Measurements from ENCODE around the gene PSMC3. TPM values are rescaled to one million over a fixed set of nuclear protein-coding genes. Genes with fewer than 3 reads are reported as not detected.
A peak's percentile ranks its signal among the peaks of the same experiment; 100 is the strongest.

PSMC3 gene
- total RNA-seq, 1 experiment from 2014 or later = 221 TPM

DNA sequence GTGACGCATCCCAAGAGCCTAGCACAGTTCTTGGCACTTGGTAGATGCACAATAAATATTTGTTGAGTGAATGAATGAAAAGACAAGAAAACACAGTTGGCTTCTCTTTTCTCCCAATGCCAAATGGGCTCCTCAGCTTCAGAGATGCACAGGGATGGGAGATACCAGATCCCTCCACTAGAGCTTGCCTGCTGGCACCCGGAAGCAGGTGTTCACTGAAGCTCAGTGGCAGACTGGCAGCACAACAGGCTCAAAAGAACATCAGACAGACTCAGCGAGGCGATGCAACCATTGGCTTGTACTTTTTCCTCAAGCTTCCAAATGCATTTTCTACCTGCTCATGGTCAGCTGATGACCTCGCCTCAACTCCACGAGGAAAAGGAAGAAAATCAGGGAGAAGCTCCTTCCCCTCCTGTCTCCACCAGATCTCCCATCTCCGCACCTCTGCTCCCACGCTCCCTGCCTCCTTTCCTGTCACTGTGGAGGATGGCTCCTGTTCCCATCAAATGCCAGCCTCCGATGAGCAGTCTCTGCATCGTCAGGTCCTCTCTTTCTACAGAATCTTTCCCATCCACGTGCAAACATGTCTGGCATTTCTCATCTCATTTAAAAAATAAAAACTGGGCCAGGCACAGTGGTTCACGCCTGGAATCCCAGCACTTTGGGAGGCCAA, 16.9 kb upstream of the PSMC3 start:
- no peak for DNase-seq (ENCODE audit: low spot score)

DNA sequence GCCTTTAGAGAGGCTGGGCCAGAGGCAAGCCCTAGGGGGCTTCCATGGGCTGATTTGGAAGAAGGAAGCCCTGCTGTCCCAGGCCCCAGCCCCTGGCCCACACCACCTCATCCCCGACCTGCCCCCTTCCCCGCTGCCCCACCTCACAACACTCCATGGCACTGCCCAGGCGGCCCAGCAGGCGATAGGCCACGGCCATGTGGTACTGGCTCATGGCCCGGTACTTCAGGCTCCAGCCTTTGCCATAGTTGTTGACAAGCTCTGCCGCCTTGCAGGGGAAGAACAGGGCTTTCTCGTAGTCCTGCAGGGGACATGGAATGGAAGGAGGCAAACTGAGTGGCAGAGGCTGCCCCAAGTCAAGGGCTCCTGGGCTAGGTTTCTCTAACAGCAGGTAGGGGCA, 16.3 kb upstream of the PSMC3 start:
- no peak for DNase-seq (ENCODE audit: low spot score)

DNA sequence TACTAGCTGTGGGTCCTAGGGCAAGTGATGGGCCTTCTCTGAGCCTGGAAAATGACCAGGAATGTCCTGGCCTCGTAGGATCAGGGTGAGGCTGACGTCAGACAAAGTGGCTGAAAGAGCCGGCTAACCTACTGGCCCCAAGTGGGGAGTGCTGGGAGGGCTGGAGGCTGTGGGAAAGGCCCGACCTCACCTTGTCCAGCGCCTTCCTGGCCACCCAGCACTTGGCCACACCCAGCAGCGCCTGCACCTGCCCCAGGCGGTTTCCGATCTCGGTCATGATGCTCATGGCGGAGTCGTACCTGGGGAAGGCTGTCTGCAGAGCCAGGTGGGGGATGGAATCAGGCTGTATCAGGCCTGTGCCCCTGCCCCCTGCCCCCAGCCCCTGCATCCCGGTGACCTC, 15.2 kb upstream of the PSMC3 start:
- DNase-seq (ENCODE audit: low spot score) = no peak

DNA sequence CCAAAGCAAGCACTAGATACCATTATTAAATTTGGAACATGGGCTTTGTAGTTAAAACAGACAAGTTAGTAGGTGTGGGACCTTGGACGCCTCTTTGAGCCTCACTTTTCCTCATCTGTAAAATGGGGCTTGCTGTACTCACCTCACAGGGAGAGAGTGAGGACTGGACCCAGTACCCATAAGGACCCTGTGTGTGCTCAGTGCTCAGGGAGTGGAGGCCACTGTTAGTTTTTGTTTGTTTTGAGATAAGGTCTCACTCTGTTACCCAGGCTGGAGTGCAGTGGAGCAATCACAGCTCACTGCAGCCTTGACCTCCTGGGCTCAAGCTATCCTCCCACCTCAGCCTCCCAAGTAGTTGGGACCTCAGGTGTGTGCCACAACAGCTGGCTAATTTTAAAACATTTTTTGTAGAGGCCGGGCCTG, 13.8 kb upstream of the PSMC3 start:
- DNase-seq (ENCODE audit: low spot score) = no peak

DNA sequence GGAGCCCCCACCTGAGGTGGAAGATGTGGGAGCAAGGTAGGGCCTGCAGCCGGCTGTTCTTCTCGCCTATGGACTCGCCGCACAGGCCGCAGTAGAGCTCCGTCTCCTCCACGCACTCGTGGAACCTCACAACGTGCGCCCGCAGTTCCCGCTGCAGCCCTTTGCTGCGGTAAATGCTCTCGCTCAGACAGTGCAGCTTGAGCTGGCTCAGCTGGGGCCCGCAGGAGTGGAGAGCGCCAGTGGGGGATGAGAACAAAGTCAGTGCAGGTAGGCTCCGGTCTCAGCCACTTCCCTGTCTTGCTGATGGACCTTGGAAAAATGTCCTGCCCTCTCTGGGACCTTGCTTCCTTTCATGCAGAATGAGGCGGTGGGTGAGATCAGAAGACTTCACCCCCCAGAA, 12.5 kb upstream of the PSMC3 start:
- no peak for DNase-seq (ENCODE audit: low spot score)

DNA sequence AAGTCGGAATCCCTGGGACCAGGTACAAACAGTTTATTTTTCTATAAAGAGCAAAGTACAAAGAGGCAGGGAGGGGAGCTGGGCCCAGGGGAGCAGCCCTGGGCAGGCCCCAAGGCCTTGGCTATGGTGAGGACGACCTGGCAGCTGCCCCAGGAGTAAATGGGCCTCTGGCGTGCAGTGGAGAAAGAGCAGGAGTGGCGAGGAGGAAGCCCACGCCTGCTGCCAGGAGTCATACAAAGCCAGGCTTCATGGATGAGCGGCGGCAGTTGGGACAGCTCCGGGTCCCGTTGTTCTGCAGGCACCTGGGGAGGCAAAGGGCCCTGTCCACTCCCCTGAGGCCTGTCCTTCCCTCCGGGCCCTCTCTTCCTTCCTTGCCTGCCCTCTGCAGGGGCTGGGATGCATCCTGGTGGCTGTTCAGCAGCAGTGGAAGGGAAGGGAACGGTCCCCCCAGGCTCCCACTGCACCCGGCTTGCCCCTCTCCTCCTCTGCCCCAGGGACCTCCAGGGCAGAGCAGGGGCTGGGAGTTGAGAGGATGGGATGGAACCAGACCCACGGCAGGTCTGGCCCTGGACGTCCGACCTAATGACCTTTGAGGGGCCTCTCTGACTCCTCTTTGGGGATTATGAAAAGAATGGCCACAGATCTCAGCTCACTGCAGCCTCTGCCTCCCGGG, 11.6 kb upstream of the PSMC3 start:
- no peak for DNase-seq (ENCODE audit: low spot score)

DNA sequence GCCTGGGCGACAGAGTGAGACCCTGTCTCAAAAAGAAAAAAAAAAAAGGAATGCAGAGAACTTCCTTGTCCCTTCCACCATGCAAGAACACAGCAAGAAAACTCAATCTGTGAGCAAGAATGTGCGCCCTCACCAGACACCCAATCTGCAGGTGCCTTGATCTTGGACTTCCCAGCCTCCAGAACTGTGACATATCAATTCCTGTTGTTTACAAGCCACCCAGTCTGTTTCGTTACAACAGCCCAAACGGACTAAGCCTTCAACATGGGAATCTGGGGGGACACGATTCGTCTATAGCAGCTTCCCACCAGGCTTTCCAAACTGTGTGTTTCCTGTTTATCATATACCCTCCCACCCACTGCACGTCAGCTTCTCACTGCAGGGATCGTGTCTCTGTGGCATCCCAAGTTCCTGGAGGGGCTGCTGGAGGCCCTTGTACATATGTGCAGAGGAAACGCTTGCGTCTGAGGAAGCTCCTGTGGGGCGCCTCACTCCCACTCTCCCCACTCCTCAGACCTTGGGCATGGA, 11.0 kb upstream of the PSMC3 start:
- DNase-seq (ENCODE audit: low spot score) = no peak

DNA sequence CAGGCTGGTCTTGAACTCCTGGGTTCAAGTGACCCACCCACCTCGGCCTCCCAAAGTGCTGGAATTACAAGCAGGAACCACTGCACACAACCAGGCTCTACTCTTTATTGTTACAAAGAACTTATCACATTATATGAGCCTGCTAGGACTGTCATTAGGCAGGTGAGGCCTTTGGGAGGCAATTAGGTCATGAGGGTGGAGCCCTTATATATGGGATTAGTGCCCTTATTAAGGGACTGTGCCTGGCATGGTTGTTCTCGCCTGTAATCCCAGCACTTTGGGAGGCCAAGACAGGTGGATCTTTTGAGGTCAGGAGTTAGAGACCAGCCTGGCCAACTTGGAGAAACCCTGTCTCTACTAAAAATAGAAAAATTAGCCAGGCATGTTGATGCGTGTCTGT, 10.5 kb upstream of the PSMC3 start:
- DNase-seq (ENCODE audit: low spot score) = no peak

DNA sequence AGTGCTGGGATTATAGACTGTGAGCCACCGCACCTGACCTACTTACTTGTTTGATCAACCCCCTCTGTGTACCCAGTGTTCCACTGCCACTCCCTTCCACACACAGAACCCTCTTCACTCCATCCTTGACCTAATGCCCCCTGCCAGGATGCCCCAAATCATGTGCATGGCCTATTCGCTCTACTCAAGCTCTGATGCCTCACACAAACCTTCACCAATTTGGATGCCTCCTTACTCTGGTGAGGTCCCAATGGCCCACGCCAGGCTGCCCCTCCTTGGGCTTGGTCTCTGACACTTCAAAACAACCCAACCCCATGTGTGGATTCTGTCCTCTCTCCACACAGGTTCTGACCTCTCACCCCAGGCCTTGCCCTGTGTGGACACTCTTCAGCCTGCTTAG, 9.4 kb upstream of the PSMC3 start:
- DNase-seq (ENCODE audit: low spot score) = no peak

DNA sequence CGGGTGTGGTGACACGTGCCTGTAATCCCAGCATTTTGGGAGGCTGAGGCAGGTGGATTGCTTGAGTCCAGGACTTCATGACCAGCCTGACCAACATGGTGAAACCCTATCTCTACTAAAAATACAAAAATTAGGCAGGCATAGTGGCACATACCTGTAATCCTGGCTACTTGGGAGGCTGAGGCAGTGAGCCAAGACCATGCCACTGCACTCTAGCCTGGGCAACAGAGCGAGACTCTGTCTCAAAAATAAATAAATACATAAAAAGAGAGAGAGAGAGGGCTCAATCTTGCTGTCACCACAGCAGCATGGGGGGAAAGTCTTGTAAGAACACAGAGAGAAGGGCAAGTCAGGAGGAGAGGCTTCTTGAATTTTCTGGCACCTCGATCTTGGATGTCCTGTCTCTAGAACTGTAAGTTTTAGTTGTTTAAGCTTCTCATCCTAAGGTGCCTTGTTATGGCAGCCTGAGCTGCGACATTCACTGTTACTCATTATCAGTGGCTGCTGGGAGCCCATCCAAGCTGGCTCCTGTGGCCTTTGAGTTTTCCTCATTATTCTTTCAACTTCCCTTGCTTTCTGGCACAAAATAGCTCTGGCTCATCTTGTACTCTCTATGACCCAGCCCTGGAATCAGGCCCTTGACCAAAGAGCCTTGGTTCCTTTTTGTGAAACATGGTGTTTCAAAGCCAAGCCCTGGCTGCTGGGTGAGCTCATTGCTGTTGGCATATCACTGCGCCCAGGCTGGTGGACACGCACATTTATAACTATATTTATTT, 8.0 kb upstream of the PSMC3 start:
- DNase-seq (ENCODE audit: low spot score) = no peak

DNA sequence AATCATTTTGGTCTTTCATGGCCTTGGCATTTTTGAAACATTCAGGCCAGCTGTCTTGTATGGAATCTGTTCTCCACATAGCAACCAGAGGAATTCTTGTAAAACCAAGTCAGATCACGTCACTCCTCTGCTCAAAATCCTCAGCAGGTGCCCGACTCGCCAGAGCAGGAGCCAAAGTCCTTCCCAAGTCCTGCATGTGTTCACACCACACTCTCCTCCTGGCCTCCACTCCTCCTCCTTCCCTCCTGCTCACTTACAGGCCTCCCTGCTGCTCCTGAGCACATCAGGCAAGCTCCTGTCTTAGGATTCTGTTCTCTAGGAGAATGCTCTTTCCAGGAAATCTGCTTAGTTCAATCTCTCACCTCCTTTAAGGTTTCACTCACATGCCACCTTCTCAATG, 6.9 kb upstream of the PSMC3 start:
- no peak for DNase-seq (ENCODE audit: low spot score)

DNA sequence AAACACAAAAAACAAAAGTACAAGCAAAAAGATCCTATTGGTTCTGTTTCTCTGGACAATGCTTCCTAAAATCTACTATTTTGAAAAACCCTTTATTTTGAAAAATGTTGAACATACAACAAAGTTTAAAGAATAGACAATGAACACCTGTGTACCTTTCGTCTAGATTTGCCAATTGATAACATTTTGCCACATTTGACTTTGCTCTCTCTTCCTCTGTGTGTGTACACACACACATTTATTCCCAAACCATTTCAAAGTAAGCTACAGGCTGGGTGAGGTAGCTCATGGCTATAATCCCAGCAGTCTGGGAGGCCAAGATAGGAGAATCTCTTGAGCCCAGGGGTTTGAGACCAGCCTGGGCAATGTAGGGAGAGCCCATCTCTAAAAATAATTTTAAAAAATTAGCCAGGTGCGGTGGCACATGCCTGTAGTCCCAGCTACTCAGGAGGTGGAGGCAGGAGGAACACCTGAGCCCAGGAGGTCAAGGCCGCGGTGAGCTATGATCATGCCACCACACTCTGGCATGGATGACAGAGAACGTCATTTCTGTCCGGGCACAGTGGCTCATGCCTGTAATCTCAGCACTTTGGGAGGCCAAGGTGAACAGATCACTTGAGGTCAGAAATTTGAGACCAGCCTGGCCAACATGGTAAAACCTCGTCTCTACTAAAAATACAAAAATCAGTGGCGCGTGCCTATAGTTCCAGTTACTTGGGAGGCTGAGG, 5.3 kb upstream of the PSMC3 start:
- DNase-seq (ENCODE audit: low spot score) = no peak

DNA sequence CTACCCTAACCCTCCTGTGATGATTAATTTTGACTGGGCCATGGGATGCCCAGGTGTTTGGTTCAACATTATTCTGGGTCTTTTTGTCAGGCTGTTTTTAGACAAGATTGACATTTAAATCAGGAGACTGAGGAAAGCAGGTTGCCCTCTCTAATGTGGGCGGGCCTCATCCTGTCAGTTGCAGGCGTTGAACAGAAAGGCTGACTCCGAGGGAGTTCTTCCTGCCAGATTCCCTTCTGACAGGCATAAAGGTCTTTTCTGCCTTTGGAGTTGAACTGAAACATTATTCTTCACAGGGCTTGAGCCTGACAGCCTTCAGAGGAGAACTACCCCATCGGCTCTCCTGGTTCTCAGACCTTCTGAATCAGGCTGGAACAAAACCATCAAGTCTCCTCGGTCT, 4.3 kb upstream of the PSMC3 start:
- DNase-seq (ENCODE audit: low spot score) = no peak

DNA sequence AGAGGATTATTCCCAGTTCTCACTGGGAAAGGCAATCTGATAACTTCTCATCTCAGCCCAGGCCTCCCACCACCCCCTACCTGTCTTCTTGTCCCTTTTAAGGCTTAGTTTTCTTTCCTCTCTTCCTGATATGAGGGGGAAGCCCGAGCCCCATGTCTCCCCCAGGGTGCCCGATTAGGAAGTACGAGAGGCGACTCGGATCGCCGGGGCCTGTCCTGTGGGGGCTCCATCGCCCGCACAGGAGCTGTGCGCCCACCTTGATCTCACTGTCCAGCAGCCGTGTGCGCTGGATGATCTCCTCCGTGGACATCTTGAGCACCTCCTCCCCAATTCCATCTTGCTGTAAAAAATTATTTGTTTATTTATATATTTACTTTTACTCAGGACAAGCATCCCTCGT, 628 bp downstream of the PSMC3 start:
- DNase-seq (ENCODE audit: low spot score) = no peak

DNA sequence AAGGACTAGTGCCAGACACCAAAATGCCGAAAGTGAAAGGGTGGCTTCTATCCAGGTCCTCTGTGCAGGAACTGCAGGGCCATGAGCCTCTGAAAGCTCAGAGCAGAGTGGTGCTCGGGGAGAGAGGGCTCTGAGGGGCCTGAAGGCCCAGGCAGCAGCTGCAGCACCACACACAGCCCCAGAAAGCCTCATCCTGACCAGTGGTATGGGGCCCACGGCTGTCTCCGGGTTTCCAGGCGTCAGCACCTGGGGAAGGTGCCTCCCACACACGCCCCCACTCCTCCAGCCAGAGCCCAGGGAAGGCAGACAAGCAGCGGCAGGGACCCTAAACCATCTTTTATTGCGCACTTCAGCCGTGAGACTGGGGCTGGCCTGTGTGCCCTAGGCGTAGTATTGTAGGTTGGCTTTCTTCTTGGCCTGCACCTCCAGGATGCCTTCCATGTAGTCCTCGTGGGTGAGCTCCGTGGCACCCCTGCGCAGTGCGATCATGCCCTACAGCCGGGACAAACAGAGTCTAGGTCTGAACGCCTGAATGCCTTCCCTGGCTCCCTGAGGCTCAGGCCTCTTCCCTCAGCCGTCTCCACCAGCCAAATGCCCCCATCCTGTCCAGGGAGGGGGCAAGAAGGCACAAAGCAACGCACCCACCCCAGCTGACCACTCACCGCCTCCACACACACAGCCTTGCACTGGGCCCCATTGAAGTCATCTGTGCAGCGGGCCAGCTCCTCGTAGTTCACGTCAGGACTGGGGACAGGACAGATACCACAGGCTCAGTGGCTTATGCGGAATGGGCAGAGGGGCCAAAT, 7.6 kb downstream of the PSMC3 start:
- DNase-seq (ENCODE audit: low spot score) = no peak

DNA sequence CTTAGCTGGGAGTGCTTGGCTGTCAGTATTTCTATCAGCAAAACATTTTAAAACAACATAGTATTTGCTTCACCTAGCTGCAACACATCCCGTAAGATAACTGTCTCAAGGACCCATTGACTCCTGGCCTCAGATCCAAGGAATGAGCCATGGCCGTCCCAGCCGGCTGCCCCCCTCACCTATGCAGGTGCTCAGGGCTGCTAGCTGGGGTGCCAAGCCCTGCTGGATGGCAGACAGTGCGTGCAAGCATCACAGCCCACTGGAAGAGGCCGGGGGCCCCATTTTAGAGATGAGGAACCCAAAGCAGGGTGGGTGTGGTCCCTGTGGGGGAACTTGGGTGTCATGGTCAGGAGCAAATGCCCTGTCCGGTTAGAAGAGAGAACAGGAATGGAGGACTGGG, 8.5 kb downstream of the PSMC3 start:
- no peak for DNase-seq (ENCODE audit: low spot score)

DNA sequence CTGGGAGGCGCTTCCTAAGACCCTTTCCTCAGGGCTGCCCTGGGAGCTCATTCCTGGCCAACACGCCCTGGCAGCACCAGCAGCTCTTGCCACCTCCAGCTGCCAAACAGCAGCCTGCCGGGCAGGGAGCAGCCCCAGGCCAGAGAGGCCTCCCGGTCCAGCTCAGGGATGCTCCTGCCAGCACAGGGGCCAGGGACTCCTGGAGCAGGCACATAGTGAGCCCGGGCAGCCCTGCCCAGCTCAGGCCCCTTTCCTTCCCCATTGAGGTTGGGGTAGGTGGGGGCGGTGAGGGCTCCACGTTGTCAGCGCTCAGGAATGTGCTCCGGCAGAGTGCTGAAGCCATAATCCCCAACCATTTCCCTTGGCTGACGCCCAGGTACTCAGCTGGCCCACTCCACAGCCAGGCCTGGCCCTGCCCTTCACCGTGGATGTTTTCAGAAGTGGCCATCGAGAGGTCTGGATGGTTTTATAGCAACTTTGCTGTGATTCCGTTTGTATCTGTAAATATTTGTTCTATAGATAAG, 10.2 kb downstream of the PSMC3 start:
- DNase-seq (ENCODE audit: low spot score) = peak; percentile 88

DNA sequence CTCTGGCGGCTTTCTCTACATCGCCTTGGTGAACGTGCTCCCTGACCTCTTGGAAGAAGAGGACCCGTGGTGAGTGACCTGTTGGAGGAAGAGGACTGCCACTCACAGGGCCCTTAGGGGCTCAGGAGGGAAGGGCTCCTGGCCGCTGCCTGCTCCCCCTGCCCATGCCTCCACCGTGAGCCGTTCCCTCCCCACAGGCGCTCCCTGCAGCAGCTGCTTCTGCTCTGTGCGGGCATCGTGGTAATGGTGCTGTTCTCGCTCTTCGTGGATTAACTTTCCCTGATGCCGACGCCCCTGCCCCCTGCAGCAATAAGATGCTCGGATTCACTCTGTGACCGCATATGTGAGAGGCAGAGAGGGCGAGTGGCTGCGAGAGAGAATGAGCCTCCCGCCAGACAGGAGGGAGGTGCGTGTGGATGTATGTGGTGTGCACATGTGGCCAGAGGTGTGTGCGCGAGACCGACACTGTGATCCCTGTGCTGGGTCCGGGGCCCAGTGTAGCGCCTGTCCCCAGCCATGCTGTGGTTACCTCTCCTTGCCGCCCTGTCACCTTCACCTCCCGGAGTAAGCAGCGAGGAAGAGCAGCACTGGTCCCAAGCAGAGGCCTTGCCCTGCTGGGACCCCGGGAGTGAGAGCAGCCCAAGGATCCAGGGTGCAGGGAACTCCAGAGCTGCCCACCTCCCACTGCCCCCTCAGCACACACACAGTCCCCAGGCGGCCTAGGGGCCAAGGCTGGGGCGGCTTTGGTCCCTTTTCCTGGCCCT, 11.0 kb downstream of the PSMC3 start:
- no peak for DNase-seq (ENCODE audit: low spot score)

DNA sequence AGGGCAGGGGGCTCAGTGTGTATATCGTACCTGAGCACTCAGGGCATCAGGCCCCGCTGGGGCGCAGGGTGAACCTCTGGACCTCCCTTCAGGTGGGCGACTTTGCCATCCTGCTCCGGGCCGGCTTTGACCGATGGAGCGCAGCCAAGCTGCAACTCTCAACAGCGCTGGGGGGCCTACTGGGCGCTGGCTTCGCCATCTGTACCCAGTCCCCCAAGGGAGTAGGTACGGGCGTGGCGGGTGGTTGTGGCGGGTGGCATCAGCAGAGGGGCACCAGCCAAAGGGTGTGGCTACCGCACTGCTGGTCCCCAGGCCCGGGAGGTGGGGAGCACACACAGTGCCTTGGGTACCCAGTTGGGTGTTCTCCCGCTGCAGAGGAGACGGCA, 11.6 kb downstream of the PSMC3 start:
- no peak for DNase-seq (ENCODE audit: low spot score)
